HEK293 (cell line): ENCODE results near the gene ANKH.

Source experiments
- CTCF ChIA-PET: fragments of 350-600 bp; formaldehyde crosslinking; extraction: SDS; loops from one replicate; lab custom pipeline; 2021; ENCODE audit warnings: antibody characterized with exemption; lab: Yijun Ruan, JAX
- POLR2A ChIA-PET: fragments of 300-600 bp; formaldehyde crosslinking; extraction: SDS; loops from one replicate; lab custom pipeline; 2020; ENCODE audit warnings: antibody characterized with exemption, inconsistent platforms; lab: Yijun Ruan, JAX
- H3K27ac ChIP-seq: fragments of 200-500 bp; sonication (Bioruptor generic); 2 replicates; pipeline ENCODE4 v1.5.1; 2014; ENCODE audit warnings: low read depth, low read length, control low read depth, inconsistent platforms; ENCODE audit errors: extremely low read depth
- H3K36me3 ChIP-seq, 2 experiments: fragments of 200-500 bp in 1 of 2; sonication (Bioruptor generic) in 1 of 2; 1 replicate in 1 of 2; 2 replicates in 1 of 2; pipeline ENCODE4 v1.5.1; 2014 to 2017; ENCODE audit warnings: inconsistent platforms in 2 of 2, low read length in 2 of 2; ENCODE audit not compliant: control insufficient read depth in 2 of 2, insufficient read depth in 1 of 2
- H3K4me1 ChIP-seq: fragments of 200-500 bp; sonication (Bioruptor generic); 2 replicates; pipeline ENCODE4 v1.5.1; 2014; ENCODE audit warnings: mild to moderate bottlenecking, low read length, inconsistent platforms; ENCODE audit not compliant: control insufficient read depth, insufficient read depth
- H3K4me3 ChIP-seq: 2 replicates; pipeline ENCODE4 v1.5.1; 2011; ENCODE audit warnings: low read depth, mild to moderate bottlenecking, control low read depth, low read length, moderate library complexity
- H3K9me3 ChIP-seq: fragments of 200-500 bp; sonication (Bioruptor generic); 2 replicates; pipeline ENCODE4 v1.5.1; 2014; ENCODE audit warnings: low read depth, low read length, inconsistent platforms; ENCODE audit not compliant: control insufficient read depth, insufficient read depth
- BCL11A ChIP-seq: fragments of 450-650 bp; formaldehyde crosslinking; IDR thresholded peaks from 2 replicates; pipeline ENCODE4 v1.5.1; 2016; ENCODE audit warnings: low read depth, missing biosample characterization, missing genetic modification characterization
- EGR2 ChIP-seq: fragments of 450-650 bp; formaldehyde crosslinking; IDR thresholded peaks from 2 replicates; pipeline ENCODE4 v1.5.1; 2016; ENCODE audit warnings: low read depth, missing biosample characterization, missing genetic modification characterization
- MEIS1 ChIP-seq: sonication (generic); formaldehyde crosslinking; IDR thresholded peaks from 2 replicates; pipeline ENCODE4 v1.8.1; 2022; ENCODE audit warnings: missing genetic modification reagents, mild to moderate bottlenecking, borderline replicate concordance
- RBAK ChIP-seq: fragments of 450-650 bp; formaldehyde crosslinking; IDR thresholded peaks from 2 replicates; pipeline ENCODE4 v1.5.1; 2016; ENCODE audit warnings: missing biosample characterization, missing genetic modification characterization
- SCRT1 ChIP-seq: fragments of 450-650 bp; formaldehyde crosslinking; IDR thresholded peaks from 2 replicates; pipeline ENCODE4 v1.5.1; 2016; ENCODE audit warnings: missing biosample characterization, missing genetic modification characterization, borderline replicate concordance
- SCRT2 ChIP-seq: fragments of 450-650 bp; formaldehyde crosslinking; IDR thresholded peaks from 2 replicates; pipeline ENCODE4 v1.5.1; 2016; ENCODE audit warnings: missing biosample characterization, missing genetic modification characterization
- SETDB1 ChIP-seq: IDR thresholded peaks from one replicate; pipeline ENCODE4 v1.6.1; 2017; ENCODE audit warnings: mild to moderate bottlenecking, low read length, moderate library complexity, mixed read lengths; ENCODE audit not compliant: insufficient read length
- SP3 ChIP-seq: fragments of 450-650 bp; formaldehyde crosslinking; IDR thresholded peaks from 2 replicates; pipeline ENCODE4 v1.5.1; 2016; ENCODE audit warnings: missing biosample characterization, missing genetic modification characterization
- SP7 ChIP-seq: fragments of 450-650 bp; formaldehyde crosslinking; IDR thresholded peaks from 2 replicates; pipeline ENCODE4 v1.5.1; 2016; ENCODE audit warnings: missing biosample characterization, missing genetic modification characterization
- ZFHX2 ChIP-seq: fragments of 450-650 bp; formaldehyde crosslinking; conservative IDR thresholded peaks from 2 replicates; pipeline ENCODE4 v1.5.1; 2016; ENCODE audit warnings: missing biosample characterization, missing genetic modification characterization
- ZNF114 ChIP-seq: fragments of 450-650 bp; formaldehyde crosslinking; IDR thresholded peaks from 2 replicates; pipeline ENCODE4 v1.5.0; 2017; ENCODE audit warnings: missing biosample characterization, missing genetic modification characterization
- ZNF169 ChIP-seq: fragments of 450-650 bp; formaldehyde crosslinking; IDR thresholded peaks from 2 replicates; pipeline ENCODE4 v1.5.1; 2016; ENCODE audit warnings: missing biosample characterization, missing genetic modification characterization
- ZNF174 ChIP-seq: fragments of 450-650 bp; formaldehyde crosslinking; IDR thresholded peaks from 2 replicates; pipeline ENCODE4 v1.5.0; 2017; ENCODE audit warnings: missing biosample characterization, mild to moderate bottlenecking, missing genetic modification characterization
- ZNF184 ChIP-seq: fragments of 450-650 bp; IDR thresholded peaks from 2 replicates; pipeline ENCODE4 v1.5.1; 2018; ENCODE audit warnings: missing biosample characterization, mild to moderate bottlenecking, missing genetic modification characterization
- ZNF2 ChIP-seq: fragments of 450-650 bp; formaldehyde crosslinking; IDR thresholded peaks from 2 replicates; pipeline ENCODE4 v1.5.1; 2016; ENCODE audit warnings: missing biosample characterization, missing genetic modification characterization
- ZNF221 ChIP-seq: fragments of 450-650 bp; formaldehyde crosslinking; IDR thresholded peaks from 2 replicates; pipeline ENCODE4 v1.5.1; 2017; ENCODE audit warnings: missing biosample characterization, missing genetic modification characterization, borderline replicate concordance
- ZNF23 ChIP-seq: fragments of 450-650 bp; formaldehyde crosslinking; IDR thresholded peaks from 2 replicates; pipeline ENCODE4 v1.5.1; 2016; ENCODE audit warnings: missing biosample characterization, missing genetic modification characterization, borderline replicate concordance
- ZNF354C ChIP-seq: fragments of 450-650 bp; formaldehyde crosslinking; IDR thresholded peaks from 2 replicates; pipeline ENCODE4 v1.5.1; 2016; ENCODE audit warnings: missing biosample characterization, missing genetic modification characterization, low read depth, borderline replicate concordance
- ZNF426 ChIP-seq: fragments of 450-650 bp; formaldehyde crosslinking; IDR thresholded peaks from 2 replicates; pipeline ENCODE4 v1.5.1; 2017; ENCODE audit warnings: missing biosample characterization, missing genetic modification characterization, mild to moderate bottlenecking, inconsistent platforms, moderate library complexity
- ZNF473 ChIP-seq: fragments of 450-650 bp; formaldehyde crosslinking; IDR thresholded peaks from 2 replicates; pipeline ENCODE4 v1.5.1; 2017; ENCODE audit warnings: missing biosample characterization, missing genetic modification characterization
- ZNF510 ChIP-seq: fragments of 450-650 bp; formaldehyde crosslinking; IDR thresholded peaks from 2 replicates; pipeline ENCODE4 v1.5.1; 2018; ENCODE audit warnings: mild to moderate bottlenecking, missing genetic modification characterization, missing biosample characterization; ENCODE audit not compliant: insufficient replicate concordance
- ZNF544 ChIP-seq: fragments of 450-650 bp; formaldehyde crosslinking; IDR thresholded peaks from 2 replicates; pipeline ENCODE4 v1.5.0; 2017; ENCODE audit warnings: missing biosample characterization, missing genetic modification characterization
- ZNF549 ChIP-seq: fragments of 450-650 bp; IDR thresholded peaks from 2 replicates; pipeline ENCODE4 v1.5.1; 2018; ENCODE audit warnings: missing biosample characterization, missing genetic modification characterization, mild to moderate bottlenecking, inconsistent platforms, moderate library complexity
- ZNF558 ChIP-seq: fragments of 450-650 bp; formaldehyde crosslinking; IDR thresholded peaks from 2 replicates; pipeline ENCODE4 v1.5.1; 2016; ENCODE audit warnings: missing biosample characterization, missing genetic modification characterization
- ZNF600 ChIP-seq: fragments of 450-650 bp; formaldehyde crosslinking; IDR thresholded peaks from 2 replicates; pipeline ENCODE4 v1.5.1; 2016; ENCODE audit warnings: missing biosample characterization, missing genetic modification characterization
- ZNF610 ChIP-seq: fragments of 450-650 bp; formaldehyde crosslinking; IDR thresholded peaks from 2 replicates; pipeline ENCODE4 v1.5.1; 2016; ENCODE audit warnings: missing biosample characterization, missing genetic modification characterization, borderline replicate concordance
- ZNF623 ChIP-seq: fragments of 450-650 bp; formaldehyde crosslinking; IDR thresholded peaks from 2 replicates; pipeline ENCODE4 v1.5.1; 2016; ENCODE audit warnings: missing biosample characterization, missing genetic modification characterization
- ZNF629 ChIP-seq: fragments of 450-650 bp; formaldehyde crosslinking; IDR thresholded peaks from 2 replicates; pipeline ENCODE4 v1.5.1; 2017; ENCODE audit warnings: missing biosample characterization, missing genetic modification characterization
- ZNF654 ChIP-seq: fragments of 450-650 bp; formaldehyde crosslinking; IDR thresholded peaks from 2 replicates; pipeline ENCODE4 v1.5.1; 2016; ENCODE audit warnings: low read depth, missing biosample characterization, missing genetic modification characterization
- ZNF658 ChIP-seq: fragments of 450-650 bp; formaldehyde crosslinking; IDR thresholded peaks from 2 replicates; pipeline ENCODE4; 2016; ENCODE audit warnings: missing biosample characterization, missing genetic modification characterization
- ZNF660 ChIP-seq: fragments of 450-650 bp; IDR thresholded peaks from 2 replicates; pipeline ENCODE4 v1.5.1; 2018; ENCODE audit warnings: missing biosample characterization, mild to moderate bottlenecking, missing genetic modification characterization
- ZNF701 ChIP-seq: fragments of 450-650 bp; formaldehyde crosslinking; IDR thresholded peaks from 2 replicates; pipeline ENCODE4 v1.5.1; 2016; ENCODE audit warnings: missing biosample characterization, missing genetic modification characterization
- TF ChIP-seq, protein P1 (sequence below): fragments of 450-650 bp; formaldehyde crosslinking; IDR thresholded peaks from 2 replicates; pipeline ENCODE4 v1.5.1; 2016; ENCODE audit warnings: missing biosample characterization, missing genetic modification characterization
- TF ChIP-seq, protein P2 (sequence below): fragments of 450-650 bp; formaldehyde crosslinking; IDR thresholded peaks from 2 replicates; pipeline ENCODE4 v1.5.1; 2016; ENCODE audit warnings: missing biosample characterization, missing genetic modification characterization, borderline replicate concordance
- TF ChIP-seq, protein P3 (sequence below): fragments of 450-650 bp; formaldehyde crosslinking; IDR thresholded peaks from 2 replicates; pipeline ENCODE4; 2016; ENCODE audit warnings: missing biosample characterization, missing genetic modification characterization
- TF ChIP-seq, protein P4 (sequence below): fragments of 450-650 bp; formaldehyde crosslinking; IDR thresholded peaks from 2 replicates; pipeline ENCODE4 v1.5.1; 2016; ENCODE audit warnings: missing biosample characterization, missing genetic modification characterization

Gene ANKH

DNA sequence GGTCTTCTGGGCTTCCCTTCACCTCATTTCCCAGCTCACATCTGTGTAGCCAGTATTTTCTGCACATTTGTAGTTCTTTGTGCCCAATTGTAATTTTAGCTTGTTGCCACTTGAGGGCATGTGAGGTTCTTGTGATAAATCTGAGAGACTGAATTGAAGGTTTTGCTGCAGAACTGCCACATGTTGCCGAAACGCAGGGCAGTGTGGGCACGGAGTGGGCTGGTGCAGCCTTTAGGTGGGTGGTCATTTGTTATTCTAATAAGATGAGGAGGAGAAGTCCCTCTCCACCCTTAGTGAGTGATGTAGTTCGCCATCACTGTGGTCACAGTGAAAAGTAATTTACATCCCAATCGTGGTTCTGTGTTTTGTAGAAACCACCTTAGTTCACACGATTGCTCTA lies 185.8 kb downstream of the ANKH start:
- Histone ChIP-seq H3K4me1 (no peaks in the 10 kb centered on the region), H3K4me3 (no peak overlapping the region), H3K9me3 (no peaks in the 10 kb centered on the region; the same call in 1 of the 2 replicates), H3K36me3 (peaks cover 69 to 77% of the 10 kb centered on the region in 2 experiments), H3K27ac (no peak overlapping the region)
- POLR2A ChIA-PET = interaction anchor here (1.1 kb wide), 1 partner anchor 14 kb away, joined by 3 read pairs; no protein-coding TSS in a partner anchor
- CTCF ChIA-PET = interaction anchor here (0.6 to 4.4 kb wide), 21 partner anchors 9 to 1409 kb away, joined by 3 to 30 read pairs (median 4); no protein-coding TSS in a partner anchor
- TF ChIP-seq EGR2 (peak; percentile 90), ZNF600 (tag by site-specific recombination) (0 out of 2 replicates have a peak, but pooled peaks have one; percentile 20), ZNF629 (tag by site-specific recombination) (no peak), ZNF184 (tag by site-specific recombination) (no peak), ZNF114 (tag by site-specific recombination) (no peak), ZNF654 (tag by site-specific recombination) (peak; percentile 63), SP7 (tag by site-specific recombination) (no peak), ZNF2 (tag by site-specific recombination) (peak; percentile 62; the same call in 1 of the 2 replicates), SP3 (no peak), ZNF426 (tag by site-specific recombination) (no peak), ZNF610 (no peak), SCRT2 (tag by site-specific recombination) (peak; percentile 88), ZNF354C (no peak), ZNF660 (no peak), ZNF221 (tag by site-specific recombination) (no peak), MEIS1 (CRISPR knock-in tag) (no peak), ZNF558 (no peak), ZNF510 (tag by site-specific recombination) (no peak), ZNF549 (tag by site-specific recombination) (no peak), SCRT1 (tag by site-specific recombination) (peak; percentile 69; the same call in 1 of the 2 replicates), BCL11A (tag by site-specific recombination) (no peak), ZNF701 (tag by site-specific recombination) (no peak), RBAK (tag by site-specific recombination) (no peak), ZNF23 (tag by site-specific recombination) (no peak), ZNF544 (no peak), ZNF473 (tag by site-specific recombination) (no peak), ZNF658 (tag by site-specific recombination) (no peak), ZFHX2 (peak; percentile 92), ZNF169 (tag by site-specific recombination) (no peak), ZNF623 (tag by site-specific recombination) (no peak), SETDB1 (no peak), ZNF174 (tag by site-specific recombination) (no peak)
- TF ChIP-seq, protein P1, sequence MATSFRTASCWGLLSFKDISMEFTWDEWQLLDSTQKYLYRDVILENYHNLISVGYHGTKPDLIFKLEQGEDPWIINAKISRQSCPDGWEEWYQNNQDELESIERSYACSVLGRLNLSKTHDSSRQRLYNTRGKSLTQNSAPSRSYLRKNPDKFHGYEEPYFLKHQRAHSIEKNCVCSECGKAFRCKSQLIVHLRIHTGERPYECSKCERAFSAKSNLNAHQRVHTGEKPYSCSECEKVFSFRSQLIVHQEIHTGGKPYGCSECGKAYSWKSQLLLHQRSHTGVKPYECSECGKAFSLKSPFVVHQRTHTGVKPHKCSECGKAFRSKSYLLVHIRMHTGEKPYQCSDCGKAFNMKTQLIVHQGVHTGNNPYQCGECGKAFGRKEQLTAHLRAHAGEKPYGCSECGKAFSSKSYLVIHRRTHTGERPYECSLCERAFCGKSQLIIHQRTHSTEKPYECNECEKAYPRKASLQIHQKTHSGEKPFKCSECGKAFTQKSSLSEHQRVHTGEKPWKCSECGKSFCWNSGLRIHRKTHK (tag by site-specific recombination) = no peak
- TF ChIP-seq, protein P2, sequence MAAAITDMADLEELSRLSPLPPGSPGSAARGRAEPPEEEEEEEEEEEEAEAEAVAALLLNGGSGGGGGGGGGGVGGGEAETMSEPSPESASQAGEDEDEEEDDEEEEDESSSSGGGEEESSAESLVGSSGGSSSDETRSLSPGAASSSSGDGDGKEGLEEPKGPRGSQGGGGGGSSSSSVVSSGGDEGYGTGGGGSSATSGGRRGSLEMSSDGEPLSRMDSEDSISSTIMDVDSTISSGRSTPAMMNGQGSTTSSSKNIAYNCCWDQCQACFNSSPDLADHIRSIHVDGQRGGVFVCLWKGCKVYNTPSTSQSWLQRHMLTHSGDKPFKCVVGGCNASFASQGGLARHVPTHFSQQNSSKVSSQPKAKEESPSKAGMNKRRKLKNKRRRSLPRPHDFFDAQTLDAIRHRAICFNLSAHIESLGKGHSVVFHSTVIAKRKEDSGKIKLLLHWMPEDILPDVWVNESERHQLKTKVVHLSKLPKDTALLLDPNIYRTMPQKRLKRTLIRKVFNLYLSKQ (tag by site-specific recombination) = no peak
- TF ChIP-seq, protein P3, sequence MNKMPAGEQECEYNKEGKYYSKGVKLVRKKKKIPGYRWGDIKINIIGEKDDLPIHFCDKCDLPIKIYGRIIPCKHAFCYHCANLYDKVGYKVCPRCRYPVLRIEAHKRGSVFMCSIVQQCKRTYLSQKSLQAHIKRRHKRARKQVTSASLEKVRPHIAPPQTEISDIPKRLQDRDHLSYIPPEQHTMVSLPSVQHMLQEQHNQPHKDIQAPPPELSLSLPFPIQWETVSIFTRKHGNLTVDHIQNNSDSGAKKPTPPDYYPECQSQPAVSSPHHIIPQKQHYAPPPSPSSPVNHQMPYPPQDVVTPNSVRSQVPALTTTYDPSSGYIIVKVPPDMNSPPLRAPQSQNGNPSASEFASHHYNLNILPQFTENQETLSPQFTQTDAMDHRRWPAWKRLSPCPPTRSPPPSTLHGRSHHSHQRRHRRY (tag by site-specific recombination) = no peak
- TF ChIP-seq, protein P4, sequence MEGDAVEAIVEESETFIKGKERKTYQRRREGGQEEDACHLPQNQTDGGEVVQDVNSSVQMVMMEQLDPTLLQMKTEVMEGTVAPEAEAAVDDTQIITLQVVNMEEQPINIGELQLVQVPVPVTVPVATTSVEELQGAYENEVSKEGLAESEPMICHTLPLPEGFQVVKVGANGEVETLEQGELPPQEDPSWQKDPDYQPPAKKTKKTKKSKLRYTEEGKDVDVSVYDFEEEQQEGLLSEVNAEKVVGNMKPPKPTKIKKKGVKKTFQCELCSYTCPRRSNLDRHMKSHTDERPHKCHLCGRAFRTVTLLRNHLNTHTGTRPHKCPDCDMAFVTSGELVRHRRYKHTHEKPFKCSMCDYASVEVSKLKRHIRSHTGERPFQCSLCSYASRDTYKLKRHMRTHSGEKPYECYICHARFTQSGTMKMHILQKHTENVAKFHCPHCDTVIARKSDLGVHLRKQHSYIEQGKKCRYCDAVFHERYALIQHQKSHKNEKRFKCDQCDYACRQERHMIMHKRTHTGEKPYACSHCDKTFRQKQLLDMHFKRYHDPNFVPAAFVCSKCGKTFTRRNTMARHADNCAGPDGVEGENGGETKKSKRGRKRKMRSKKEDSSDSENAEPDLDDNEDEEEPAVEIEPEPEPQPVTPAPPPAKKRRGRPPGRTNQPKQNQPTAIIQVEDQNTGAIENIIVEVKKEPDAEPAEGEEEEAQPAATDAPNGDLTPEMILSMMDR (tag by site-specific recombination) = peak; percentile 49; the same call in 1 of the 2 replicates
